ENCODE data around the gene ARRB2.
"Not testable (repeated sequence)": the region's sequence is repeated elsewhere in the genome, so short reads cannot be mapped to it uniquely, and the experiment has no call there.

ARRB2 gene

GRCh38 chr17:4699401-4700056 is 10.9 kb upstream of the ARRB2 start:
- peaks cover 7 to 11% of the 10 kb centered on the region in 2 donors for H3K4me1 ChIP-seq (ENCODE audit: control insufficient read depth in 1 of 2, insufficient read depth in 2 of 2, low read length in 2 of 2)
- H3K4me3 ChIP-seq (ENCODE audit: low read depth in 1 of 2, low read length in 2 of 2); H3K9me3 ChIP-seq (ENCODE audit: control insufficient read depth in 1 of 2, low read length in 2 of 2); H3K36me3 ChIP-seq (ENCODE audit: control insufficient read depth in 1 of 2, insufficient read depth in 2 of 2, low read length in 2 of 2); H3K9ac ChIP-seq (ENCODE audit: low read depth in 1 of 2, low read length in 2 of 2); H3K27ac ChIP-seq (ENCODE audit: low read depth, low read length); H3K27me3 ChIP-seq (ENCODE audit: control insufficient read depth in 1 of 2, insufficient read depth in 2 of 2, low read length in 2 of 2): not testable (repeated sequence)

DNA sequence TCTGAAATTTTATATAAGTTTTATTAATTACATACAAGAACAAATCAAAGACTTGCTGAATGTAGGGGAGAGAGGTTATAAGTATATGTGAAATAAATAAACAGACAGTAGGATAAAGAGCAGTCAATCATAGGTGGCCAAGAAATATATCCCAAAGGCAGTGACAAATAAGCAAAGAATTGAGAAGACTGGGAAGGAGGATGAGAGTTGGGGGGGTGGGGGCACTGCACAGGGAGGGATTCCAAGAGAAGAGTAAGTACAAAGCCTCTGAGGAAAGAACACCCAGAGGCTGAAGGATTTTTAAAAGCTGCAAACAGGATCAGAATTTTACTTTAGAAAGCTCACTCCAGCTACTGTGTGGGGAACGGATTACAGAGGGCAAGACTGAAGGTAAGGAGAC is 9.3 kb upstream of the ARRB2 start:
- Histone ChIP-seq H3K27me3 (ENCODE audit: control insufficient read depth in 1 of 2, insufficient read depth in 2 of 2, low read length in 2 of 2) (no peaks in the 10 kb centered on the region), H3K9ac (ENCODE audit: low read depth in 1 of 2, low read length in 2 of 2) (no peak overlapping the region), H3K9me3 (ENCODE audit: control insufficient read depth in 1 of 2, low read length in 2 of 2) (no peaks in the 10 kb centered on the region), H3K4me3 (ENCODE audit: low read depth in 1 of 2, low read length in 2 of 2) (no peak overlapping the region), H3K4me1 (ENCODE audit: control insufficient read depth in 1 of 2, insufficient read depth in 2 of 2, low read length in 2 of 2) (peaks cover 7 to 11% of the 10 kb centered on the region in 2 donors), H3K27ac (ENCODE audit: low read depth, low read length) (no peak overlapping the region), H3K36me3 (ENCODE audit: control insufficient read depth in 1 of 2, insufficient read depth in 2 of 2, low read length in 2 of 2) (peaks cover 0 to 4% of the 10 kb centered on the region in 2 donors)

GRCh38 chr17:4703330-4703691 is 7.1 kb upstream of the ARRB2 start:
- H3K4me3 ChIP-seq (ENCODE audit: low read depth in 1 of 2, low read length in 2 of 2) = peak overlapping the region; percentile 74 to 95
- H3K4me1 ChIP-seq (ENCODE audit: control insufficient read depth in 1 of 2, insufficient read depth in 2 of 2, low read length in 2 of 2) = peaks cover 7 to 11% of the 10 kb centered on the region in 2 donors
- no peaks in the 10 kb centered on the region for H3K27me3 ChIP-seq (ENCODE audit: control insufficient read depth in 1 of 2, insufficient read depth in 2 of 2, low read length in 2 of 2)
- no peaks in the 10 kb centered on the region for H3K9me3 ChIP-seq (ENCODE audit: control insufficient read depth in 1 of 2, low read length in 2 of 2)
- peak overlapping the region; percentile 57 to 85 for H3K9ac ChIP-seq (ENCODE audit: low read depth in 1 of 2, low read length in 2 of 2)
- no peaks in the 10 kb centered on the region for H3K36me3 ChIP-seq (ENCODE audit: control insufficient read depth in 1 of 2, insufficient read depth in 2 of 2, low read length in 2 of 2)
- H3K27ac ChIP-seq (ENCODE audit: low read depth, low read length) = no peak overlapping the region

- H3K9me3 ChIP-seq (ENCODE audit: control insufficient read depth in 1 of 2, low read length in 2 of 2); H3K27me3 ChIP-seq (ENCODE audit: control insufficient read depth in 1 of 2, insufficient read depth in 2 of 2, low read length in 2 of 2); H3K27ac ChIP-seq (ENCODE audit: low read depth, low read length); H3K36me3 ChIP-seq (ENCODE audit: control insufficient read depth in 1 of 2, insufficient read depth in 2 of 2, low read length in 2 of 2): not testable (repeated sequence)
- peak overlapping the region; percentile 74 to 95 for H3K4me3 ChIP-seq (ENCODE audit: low read depth in 1 of 2, low read length in 2 of 2)
- H3K9ac ChIP-seq (ENCODE audit: low read depth in 1 of 2, low read length in 2 of 2) = peak overlapping the region; percentile 57 to 85
- H3K4me1 ChIP-seq (ENCODE audit: control insufficient read depth in 1 of 2, insufficient read depth in 2 of 2, low read length in 2 of 2) = peaks cover 7 to 13% of the 10 kb centered on the region in 2 donors
Observed at GRCh38 chr17:4704574-4704907, 5.9 kb upstream of the ARRB2 start.

DNA sequence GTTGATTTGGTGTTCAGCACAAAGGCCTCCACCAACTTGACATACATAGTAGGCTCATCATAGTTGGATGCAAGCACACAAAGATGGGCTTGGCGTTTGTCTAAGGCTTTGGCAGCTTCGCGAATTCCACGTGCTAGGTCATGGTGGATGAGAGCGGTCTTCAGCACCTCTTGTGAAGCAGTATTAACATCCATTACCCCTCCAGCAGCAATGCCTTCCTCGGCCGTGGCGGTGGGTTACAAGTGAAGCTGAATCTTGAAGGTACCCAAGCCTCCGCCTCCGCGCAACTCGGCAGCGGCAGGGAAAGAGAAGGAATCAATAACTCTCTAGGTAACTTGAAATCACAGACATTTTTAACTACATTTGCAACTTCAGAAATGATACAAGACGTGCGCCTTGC is 5.4 kb upstream of the ARRB2 start:
- H3K4me3 ChIP-seq (ENCODE audit: low read depth in 1 of 2, low read length in 2 of 2) = peak overlapping the region in 1 of 2 donors; percentile 95
- H3K36me3 ChIP-seq (ENCODE audit: control insufficient read depth in 1 of 2, insufficient read depth in 2 of 2, low read length in 2 of 2) = no peaks in the 10 kb centered on the region
- peaks cover 10 to 16% of the 10 kb centered on the region in 2 donors for H3K4me1 ChIP-seq (ENCODE audit: control insufficient read depth in 1 of 2, insufficient read depth in 2 of 2, low read length in 2 of 2)
- H3K9me3 ChIP-seq (ENCODE audit: control insufficient read depth in 1 of 2, low read length in 2 of 2) = no peaks in the 10 kb centered on the region
- no peaks in the 10 kb centered on the region for H3K27me3 ChIP-seq (ENCODE audit: control insufficient read depth in 1 of 2, insufficient read depth in 2 of 2, low read length in 2 of 2)
- H3K9ac ChIP-seq (ENCODE audit: low read depth in 1 of 2, low read length in 2 of 2) = no peak overlapping the region
- H3K27ac ChIP-seq (ENCODE audit: low read depth, low read length) = no peak overlapping the region

DNA sequence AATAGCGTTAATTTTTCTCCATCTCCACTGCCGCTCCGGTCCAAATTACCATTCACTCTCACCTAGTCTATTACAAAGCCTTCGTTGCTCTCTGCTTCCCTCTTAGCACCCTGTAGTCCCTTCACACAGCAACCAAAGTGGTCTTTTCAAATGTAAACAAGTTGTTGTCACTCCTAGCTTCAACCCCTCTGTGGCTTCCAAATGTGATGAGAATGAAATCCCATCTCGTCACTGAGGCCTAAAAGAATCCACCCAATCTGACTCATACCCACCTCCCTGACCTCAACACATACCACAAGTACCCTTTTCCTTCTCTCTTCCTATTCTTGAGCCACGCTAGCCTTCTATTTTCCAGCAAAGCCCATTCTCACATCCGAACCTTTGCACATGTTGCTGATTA is 4.3 kb upstream of the ARRB2 start:
- no peak overlapping the region for H3K9ac ChIP-seq (ENCODE audit: low read depth in 1 of 2, low read length in 2 of 2)
- peaks cover 12 to 20% of the 10 kb centered on the region in 2 donors for H3K4me1 ChIP-seq (ENCODE audit: control insufficient read depth in 1 of 2, insufficient read depth in 2 of 2, low read length in 2 of 2)
- H3K27ac ChIP-seq (ENCODE audit: low read depth, low read length) = no peak overlapping the region
- no peaks in the 10 kb centered on the region for H3K36me3 ChIP-seq (ENCODE audit: control insufficient read depth in 1 of 2, insufficient read depth in 2 of 2, low read length in 2 of 2)
- H3K9me3 ChIP-seq (ENCODE audit: control insufficient read depth in 1 of 2, low read length in 2 of 2) = no peaks in the 10 kb centered on the region
- H3K4me3 ChIP-seq (ENCODE audit: low read depth in 1 of 2, low read length in 2 of 2) = no peak overlapping the region
- H3K27me3 ChIP-seq (ENCODE audit: control insufficient read depth in 1 of 2, insufficient read depth in 2 of 2, low read length in 2 of 2) = no peaks in the 10 kb centered on the region

- no peak overlapping the region for H3K27ac ChIP-seq (ENCODE audit: low read depth, low read length)
- no peaks in the 10 kb centered on the region for H3K9me3 ChIP-seq (ENCODE audit: control insufficient read depth in 1 of 2, low read length in 2 of 2)
- H3K4me1 ChIP-seq (ENCODE audit: control insufficient read depth in 1 of 2, insufficient read depth in 2 of 2, low read length in 2 of 2) = peaks cover 21 to 29% of the 10 kb centered on the region in 2 donors
- no peak overlapping the region for H3K4me3 ChIP-seq (ENCODE audit: low read depth in 1 of 2, low read length in 2 of 2)
- no peak overlapping the region for H3K9ac ChIP-seq (ENCODE audit: low read depth in 1 of 2, low read length in 2 of 2)
- no peaks in the 10 kb centered on the region for H3K27me3 ChIP-seq (ENCODE audit: control insufficient read depth in 1 of 2, insufficient read depth in 2 of 2, low read length in 2 of 2)
- no peaks in the 10 kb centered on the region for H3K36me3 ChIP-seq (ENCODE audit: control insufficient read depth in 1 of 2, insufficient read depth in 2 of 2, low read length in 2 of 2)
Observed at GRCh38 chr17:4708436-4708835, 2.0 kb upstream of the ARRB2 start.

GRCh38 chr17:4710693-4711634 is 532 bp downstream of the ARRB2 start:
- Histone ChIP-seq H3K9ac (ENCODE audit: low read depth in 1 of 2, low read length in 2 of 2) (peak overlapping the region; percentile 82 to 83), H3K9me3 (ENCODE audit: control insufficient read depth in 1 of 2, low read length in 2 of 2) (no peaks in the 10 kb centered on the region), H3K36me3 (ENCODE audit: control insufficient read depth in 1 of 2, insufficient read depth in 2 of 2, low read length in 2 of 2) (peaks cover 0 to 8% of the 10 kb centered on the region in 2 donors), H3K27me3 (ENCODE audit: control insufficient read depth in 1 of 2, insufficient read depth in 2 of 2, low read length in 2 of 2) (no peaks in the 10 kb centered on the region), H3K27ac (ENCODE audit: low read depth, low read length) (peak overlapping the region; percentile 79), H3K4me3 (ENCODE audit: low read depth in 1 of 2, low read length in 2 of 2) (peak overlapping the region; percentile 73 to 79), H3K4me1 (ENCODE audit: control insufficient read depth in 1 of 2, insufficient read depth in 2 of 2, low read length in 2 of 2) (peaks cover 30 to 48% of the 10 kb centered on the region in 2 donors)

DNA sequence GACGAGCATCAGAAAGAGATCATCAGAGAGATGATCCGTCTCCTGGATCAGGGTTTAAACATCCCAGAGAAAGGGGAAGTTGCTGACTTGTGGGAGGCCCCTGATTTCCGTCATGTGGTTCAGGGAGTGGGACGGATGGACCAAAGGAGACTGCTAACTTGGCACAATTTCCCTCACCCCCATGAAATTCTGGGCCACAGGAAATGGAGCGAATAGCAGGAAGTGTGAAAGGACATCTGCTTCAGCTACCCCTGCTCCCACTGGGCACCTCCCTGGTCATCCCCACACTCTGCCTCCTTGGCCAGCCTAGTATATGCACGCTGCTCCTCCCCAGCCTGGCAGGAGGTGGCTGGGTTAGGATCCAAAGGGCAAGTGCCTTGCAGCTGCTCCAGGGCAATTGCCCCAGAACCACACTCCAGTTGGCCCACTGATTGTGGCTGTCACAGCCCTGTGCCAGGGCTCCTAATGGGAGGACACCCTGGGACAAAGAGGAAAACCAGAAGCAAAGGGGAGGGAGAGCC is 1.3 kb downstream of the ARRB2 start:
- Histone ChIP-seq H3K27ac (ENCODE audit: low read depth, low read length) (peak overlapping the region; percentile 51), H3K9me3 (ENCODE audit: control insufficient read depth in 1 of 2, low read length in 2 of 2) (no peaks in the 10 kb centered on the region), H3K4me3 (ENCODE audit: low read depth in 1 of 2, low read length in 2 of 2) (peak overlapping the region; percentile 73 to 79), H3K4me1 (ENCODE audit: control insufficient read depth in 1 of 2, insufficient read depth in 2 of 2, low read length in 2 of 2) (peaks cover 30 to 51% of the 10 kb centered on the region in 2 donors), H3K9ac (ENCODE audit: low read depth in 1 of 2, low read length in 2 of 2) (peak overlapping the region; percentile 82 to 83), H3K36me3 (ENCODE audit: control insufficient read depth in 1 of 2, insufficient read depth in 2 of 2, low read length in 2 of 2) (peaks cover 0 to 12% of the 10 kb centered on the region in 2 donors), H3K27me3 (ENCODE audit: control insufficient read depth in 1 of 2, insufficient read depth in 2 of 2, low read length in 2 of 2) (no peaks in the 10 kb centered on the region)

- no peaks in the 10 kb centered on the region for H3K27me3 ChIP-seq (ENCODE audit: control insufficient read depth in 1 of 2, insufficient read depth in 2 of 2, low read length in 2 of 2)
- no peaks in the 10 kb centered on the region for H3K9me3 ChIP-seq (ENCODE audit: control insufficient read depth in 1 of 2, low read length in 2 of 2)
- peaks cover 5 to 20% of the 10 kb centered on the region in 2 donors for H3K36me3 ChIP-seq (ENCODE audit: control insufficient read depth in 1 of 2, insufficient read depth in 2 of 2, low read length in 2 of 2)
- H3K4me1 ChIP-seq (ENCODE audit: control insufficient read depth in 1 of 2, insufficient read depth in 2 of 2, low read length in 2 of 2) = peaks cover 30 to 55% of the 10 kb centered on the region in 2 donors
- H3K9ac ChIP-seq (ENCODE audit: low read depth in 1 of 2, low read length in 2 of 2) = peak overlapping the region; percentile 22 to 82
- peak overlapping the region; percentile 73 to 79 for H3K4me3 ChIP-seq (ENCODE audit: low read depth in 1 of 2, low read length in 2 of 2)
- peak overlapping the region; percentile 51 for H3K27ac ChIP-seq (ENCODE audit: low read depth, low read length)
Observed at GRCh38 chr17:4712526-4712925, 2.1 kb downstream of the ARRB2 start.
